HFFc6 (cell line): ENCODE data around the gene EXOC4. TPM values are rescaled to one million over a fixed set of nuclear protein-coding genes. Genes with fewer than 3 reads are reported as not detected.

Experiments
- DNase-seq: peaks from one replicate; pipeline ENCODE4 v3.0.0-alpha.2; 2018
- H3K27ac Mint-ChIP-seq: 2 replicates; pipeline ENCODE4 v1.8.0; 2020; ENCODE audit warnings: mild to moderate bottlenecking, mixed read lengths
- H3K27me3 Mint-ChIP-seq: 2 replicates; pipeline ENCODE4 v1.8.0; 2021; ENCODE audit warnings: mild to moderate bottlenecking, moderate library complexity, mixed read lengths; ENCODE audit not compliant: insufficient read depth
- H3K36me3 Mint-ChIP-seq: 2 replicates; pipeline ENCODE4 v1.8.0; 2021; ENCODE audit warnings: low read depth, mixed read lengths
- H3K4me1 Mint-ChIP-seq: 2 replicates; pipeline ENCODE4 v1.8.0; 2020; ENCODE audit warnings: low read depth, mixed read lengths
- H3K4me3 Mint-ChIP-seq: 2 replicates; pipeline ENCODE4 v1.8.0; 2020; ENCODE audit warnings: mild to moderate bottlenecking, moderate library complexity, mixed read lengths
- H3K9me3 Mint-ChIP-seq: 2 replicates; pipeline ENCODE4 v1.8.0; 2020; ENCODE audit warnings: mild to moderate bottlenecking, mixed read lengths
- total RNA-seq, 6 experiments: library from RNA; stranded (reverse); fragmentation: NEBNext Ultra II Directional; extraction: Animal tissue kit (Norgen Biotek cat#: 25700); gene quantifications; 2 replicates in 1 of 6; 3 replicates in 5 of 6; pipeline ENCODE4 v1.2.3, GENCODE V29; 2021
- TF ChIP-seq, protein P1 (sequence below): fragments of 200-600 bp; sonication (generic); IDR thresholded peaks from 2 replicates; pipeline ENCODE4 v1.5.0; 2021; ENCODE audit warnings: antibody characterized with exemption, mild to moderate bottlenecking

Gene EXOC4
- total RNA-seq, 6 experiments from 2014 or later, result 57.6 to 67.6 (median 61.4) TPM

DNA sequence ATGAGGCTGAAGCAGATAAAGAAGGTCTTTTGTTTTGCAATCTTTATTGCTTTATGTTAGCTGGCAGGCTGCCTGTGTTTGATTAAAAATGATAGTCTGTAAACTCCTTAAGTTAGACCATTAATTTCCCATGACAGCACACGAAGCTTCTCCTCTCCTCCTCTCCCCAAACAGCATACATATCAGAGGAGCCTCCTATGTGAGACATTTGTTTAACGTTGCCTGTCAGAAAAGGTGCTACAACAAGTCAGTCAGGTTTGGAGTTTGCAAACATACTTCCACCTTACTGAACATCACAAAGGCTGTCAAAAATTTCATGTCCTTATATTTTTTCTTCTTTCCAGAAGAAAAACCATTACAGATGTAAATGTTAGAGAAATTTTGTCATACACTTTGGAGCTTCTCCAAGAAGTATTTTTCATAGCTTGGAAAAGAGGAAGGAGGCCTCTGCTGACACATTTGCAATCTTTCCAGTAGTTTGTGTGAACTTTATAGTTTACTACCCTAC lies 393.1 kb downstream of the EXOC4 start:
- Mint-ChIP-seq H3K36me3 (no peaks in the 10 kb centered on the region; the same call in 1 of the 2 replicates), H3K9me3 (no peaks in the 10 kb centered on the region; the same call in 1 of the 2 replicates), H3K4me1 (peaks cover 25% of the 10 kb centered on the region), H3K27ac (no peak overlapping the region), H3K27me3 (no peaks in the 10 kb centered on the region), H3K4me3 (no peak overlapping the region)
- DNase-seq, result no peak
- TF ChIP-seq, protein P1, sequence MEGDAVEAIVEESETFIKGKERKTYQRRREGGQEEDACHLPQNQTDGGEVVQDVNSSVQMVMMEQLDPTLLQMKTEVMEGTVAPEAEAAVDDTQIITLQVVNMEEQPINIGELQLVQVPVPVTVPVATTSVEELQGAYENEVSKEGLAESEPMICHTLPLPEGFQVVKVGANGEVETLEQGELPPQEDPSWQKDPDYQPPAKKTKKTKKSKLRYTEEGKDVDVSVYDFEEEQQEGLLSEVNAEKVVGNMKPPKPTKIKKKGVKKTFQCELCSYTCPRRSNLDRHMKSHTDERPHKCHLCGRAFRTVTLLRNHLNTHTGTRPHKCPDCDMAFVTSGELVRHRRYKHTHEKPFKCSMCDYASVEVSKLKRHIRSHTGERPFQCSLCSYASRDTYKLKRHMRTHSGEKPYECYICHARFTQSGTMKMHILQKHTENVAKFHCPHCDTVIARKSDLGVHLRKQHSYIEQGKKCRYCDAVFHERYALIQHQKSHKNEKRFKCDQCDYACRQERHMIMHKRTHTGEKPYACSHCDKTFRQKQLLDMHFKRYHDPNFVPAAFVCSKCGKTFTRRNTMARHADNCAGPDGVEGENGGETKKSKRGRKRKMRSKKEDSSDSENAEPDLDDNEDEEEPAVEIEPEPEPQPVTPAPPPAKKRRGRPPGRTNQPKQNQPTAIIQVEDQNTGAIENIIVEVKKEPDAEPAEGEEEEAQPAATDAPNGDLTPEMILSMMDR, result no peak

DNA sequence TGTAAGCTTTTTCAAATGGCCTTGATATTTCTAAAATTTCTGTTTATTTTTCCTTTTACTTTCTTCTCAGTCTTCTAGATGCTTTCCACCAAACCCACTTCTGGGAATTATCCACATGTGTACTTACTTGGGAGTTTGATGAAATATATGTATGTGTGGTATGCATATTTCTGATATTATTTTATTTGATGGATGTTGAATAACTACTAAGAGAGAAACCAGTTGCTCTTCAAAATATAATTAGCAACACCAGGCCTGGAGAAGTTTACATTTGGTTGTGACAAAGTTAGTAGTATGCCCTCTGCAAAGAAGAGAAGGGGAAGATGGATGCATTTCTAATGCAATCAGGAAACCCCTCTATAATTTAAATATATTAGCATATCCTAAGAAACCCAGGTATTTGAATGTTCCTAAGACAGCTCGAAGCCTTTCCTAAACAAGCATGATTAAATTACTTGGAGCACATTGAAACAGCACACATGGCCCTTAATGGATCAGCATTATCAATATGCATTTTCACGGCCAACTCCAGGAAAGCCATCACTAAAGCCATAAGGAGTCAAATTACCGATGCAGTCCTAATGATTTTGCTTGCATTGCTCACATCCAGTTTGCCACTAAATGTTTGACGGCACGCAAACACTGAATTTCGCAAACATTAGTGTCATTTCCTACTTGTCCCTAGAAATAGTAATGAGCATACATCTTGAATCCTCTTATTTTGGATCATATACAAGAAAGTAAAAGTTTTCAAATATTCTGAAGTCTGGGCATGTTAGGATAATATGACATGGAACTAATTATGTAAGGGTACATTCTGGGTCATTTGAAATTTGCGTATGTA lies 393.8 kb downstream of the EXOC4 start:
- Mint-ChIP-seq H3K9me3 (no peaks in the 10 kb centered on the region; the same call in 1 of the 2 replicates), H3K36me3 (no peaks in the 10 kb centered on the region; the same call in 1 of the 2 replicates), H3K27me3 (no peaks in the 10 kb centered on the region), H3K27ac (no peak overlapping the region), H3K4me1 (peaks cover 25% of the 10 kb centered on the region), H3K4me3 (no peak overlapping the region)
- TF ChIP-seq, protein P1, result no peak
- DNase-seq, result no peak

DNA sequence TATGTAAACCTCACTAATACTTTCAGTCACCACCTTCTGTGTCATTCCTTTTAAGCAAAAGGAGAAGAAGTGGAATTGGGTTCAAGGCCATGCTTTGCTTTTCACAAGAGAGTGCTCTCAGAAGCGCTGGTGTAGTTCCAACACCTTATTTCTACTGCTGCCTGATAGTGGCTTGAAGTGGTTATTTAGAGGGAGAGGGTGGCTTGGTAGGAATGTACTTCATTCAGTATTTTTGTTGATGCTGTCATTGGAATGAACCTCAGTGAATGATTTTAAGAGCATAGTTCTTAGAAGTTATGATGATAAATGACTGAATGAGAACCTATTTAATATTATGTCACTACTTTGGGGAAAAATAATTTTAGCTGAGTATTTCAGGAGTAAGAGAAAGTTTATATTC lies 396.7 kb downstream of the EXOC4 start:
- DNase-seq, result no peak
- no peak overlapping the region; the same call in 1 of the 2 replicates for H3K27ac Mint-ChIP-seq
- no peaks in the 10 kb centered on the region; the same call in 1 of the 2 replicates for H3K36me3 Mint-ChIP-seq
- TF ChIP-seq, protein P1, result no peak
- H3K4me3 Mint-ChIP-seq, result no peak overlapping the region
- no peaks in the 10 kb centered on the region for H3K27me3 Mint-ChIP-seq
- peaks cover 38% of the 10 kb centered on the region for H3K4me1 Mint-ChIP-seq
- H3K9me3 Mint-ChIP-seq, result no peaks in the 10 kb centered on the region; the same call in 1 of the 2 replicates

DNA sequence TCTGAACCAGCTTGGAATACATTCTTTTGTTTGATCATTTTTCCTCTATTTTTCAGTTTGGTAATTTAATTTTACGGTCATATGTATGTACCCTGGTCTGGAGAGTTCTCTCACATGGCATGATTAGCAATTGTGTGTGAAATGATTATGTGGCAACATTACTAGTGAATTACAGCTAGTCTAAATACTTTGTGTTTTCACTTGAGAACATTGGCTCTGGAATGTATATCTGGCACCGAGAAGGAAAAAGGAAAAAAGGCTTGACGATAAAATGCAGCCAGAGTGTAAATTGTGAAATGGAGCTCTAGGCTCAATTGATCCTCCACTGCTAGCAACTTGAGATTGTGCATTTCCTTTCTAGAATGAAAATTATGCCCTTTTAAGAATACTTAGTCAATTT lies 397.2 kb downstream of the EXOC4 start:
- Mint-ChIP-seq H3K36me3 (no peaks in the 10 kb centered on the region; the same call in 1 of the 2 replicates), H3K4me1 (peaks cover 38% of the 10 kb centered on the region), H3K27ac (no peak overlapping the region; the same call in 1 of the 2 replicates), H3K4me3 (no peak overlapping the region), H3K9me3 (no peaks in the 10 kb centered on the region; the same call in 1 of the 2 replicates), H3K27me3 (no peaks in the 10 kb centered on the region)
- TF ChIP-seq, protein P1, result no peak
- no peak for DNase-seq

DNA sequence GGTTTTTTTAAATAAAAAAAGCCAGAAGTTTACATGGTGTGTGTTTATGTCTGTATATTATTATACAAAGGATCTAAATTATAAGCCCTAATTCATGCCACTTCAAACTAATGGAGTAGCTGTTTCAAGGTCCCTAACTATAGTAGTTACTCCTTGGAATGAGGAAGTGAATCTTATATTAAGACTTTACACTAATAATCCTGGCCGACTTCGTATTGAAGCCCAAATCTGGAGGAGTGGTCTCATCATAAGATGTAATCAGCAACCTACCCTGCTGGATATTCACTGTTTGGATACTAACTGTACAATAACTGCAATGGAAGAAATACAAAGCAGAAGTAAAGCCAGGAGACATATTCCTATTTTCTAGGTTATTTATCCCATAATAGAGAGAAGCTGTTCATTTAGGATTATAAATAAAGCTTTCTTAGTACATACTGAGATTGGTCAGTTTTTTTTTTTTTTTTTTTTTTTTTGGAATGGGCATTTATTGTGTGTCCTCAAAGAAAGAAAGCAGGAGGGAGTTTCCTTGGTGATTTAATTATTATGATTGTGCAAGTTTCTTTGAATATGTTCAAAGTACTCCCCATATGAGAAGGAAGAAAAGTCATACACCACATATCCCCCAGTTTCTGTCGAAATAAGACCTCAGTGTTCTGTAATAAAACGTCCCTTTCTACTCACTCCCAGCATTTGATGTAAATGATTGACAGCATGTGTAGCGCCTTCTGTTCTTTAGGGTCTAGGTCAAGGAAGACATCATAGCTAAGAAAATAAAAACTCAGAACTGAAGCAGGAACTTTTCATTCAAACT lies 397.8 kb downstream of the EXOC4 start:
- H3K4me1 Mint-ChIP-seq, result peaks cover 34% of the 10 kb centered on the region
- no peak overlapping the region for H3K27ac Mint-ChIP-seq
- H3K9me3 Mint-ChIP-seq, result no peaks in the 10 kb centered on the region
- H3K27me3 Mint-ChIP-seq, result no peaks in the 10 kb centered on the region
- no peak for DNase-seq
- no peak overlapping the region for H3K4me3 Mint-ChIP-seq
- TF ChIP-seq, protein P1, result no peak
- no peaks in the 10 kb centered on the region for H3K36me3 Mint-ChIP-seq
